K562 (cell line): ENCODE data around the gene GHDC. TPM values are rescaled to one million over a fixed set of nuclear protein-coding genes. Genes with fewer than 3 reads are reported as not detected.

Experiments
- CTCFL ChIP-seq: IDR thresholded peaks from 2 replicates; pipeline ENCODE4 v1.6.1; 2011; ENCODE audit warnings: borderline replicate concordance, low read depth, mild to moderate bottlenecking, moderate library complexity, low read length; ENCODE audit not compliant: insufficient read depth, poor library complexity, severe bottlenecking
- ELF2 ChIP-seq: fragments of 250-450 bp; sonication (Bioruptor Pico); IDR thresholded peaks from 2 replicates; pipeline ENCODE4 v1.5.0; 2021; ENCODE audit warnings: mild to moderate bottlenecking
- EP400 ChIP-seq: fragments of 450-650 bp; IDR thresholded peaks from 2 replicates; pipeline ENCODE4 v1.6.1; 2017; ENCODE audit warnings: antibody characterized with exemption, mild to moderate bottlenecking, moderate library complexity
- HMGXB4 ChIP-seq: sonication (generic); formaldehyde crosslinking; IDR thresholded peaks from 2 replicates; pipeline ENCODE4 v1.8.1; 2023; ENCODE audit warnings: mild to moderate bottlenecking, missing genetic modification reagents
- LCOR ChIP-seq: sonication (generic); formaldehyde crosslinking; IDR thresholded peaks from 2 replicates; pipeline ENCODE4 v1.8.0; 2022; ENCODE audit warnings: mild to moderate bottlenecking, missing genetic modification reagents
- MAZ ChIP-seq, 2 experiments: fragments of 450-650 bp in 1 of 2; sonication (generic) in 1 of 2; formaldehyde crosslinking; IDR thresholded peaks in 1 of 2; conservative IDR thresholded peaks in 1 of 2; 2 replicates each; pipeline versions ENCODE4 v1.4.0 to v1.5.0; 2020; ENCODE audit warnings: mild to moderate bottlenecking in 1 of 2, missing genetic modification reagents in 1 of 2
- MBD1 ChIP-seq: fragments of 250-450 bp; sonication (Bioruptor Pico); IDR thresholded peaks from 2 replicates; pipeline ENCODE4 v1.8.0; 2022; ENCODE audit warnings: inconsistent platforms
- MCM5 ChIP-seq: fragments of 450-650 bp; IDR thresholded peaks from 2 replicates; pipeline ENCODE4 v1.6.1; 2016; ENCODE audit warnings: low read depth
- NBN ChIP-seq: fragments of 450-650 bp; IDR thresholded peaks from 2 replicates; pipeline ENCODE4 v1.6.1; 2016; ENCODE audit warnings: low read depth, mild to moderate bottlenecking
- NCOA2 ChIP-seq, 2 experiments: fragments of 450-650 bp; IDR thresholded peaks; 2 replicates each; pipeline ENCODE4 v1.6.1; 2018; ENCODE audit warnings: mild to moderate bottlenecking in 2 of 2, moderate library complexity in 1 of 2; ENCODE audit not compliant: partially characterized antibody in 2 of 2
- POLR2G ChIP-seq: fragments of 200-400 bp; formaldehyde crosslinking; IDR thresholded peaks from 2 replicates; pipeline ENCODE4 v1.6.1; 2017; ENCODE audit warnings: low read depth, mild to moderate bottlenecking, antibody characterized with exemption, low read length, moderate library complexity
- SMARCA4 ChIP-seq: fragments of 450-650 bp; IDR thresholded peaks from 2 replicates; pipeline ENCODE4 v1.6.1; 2016
- SP1 ChIP-seq: sonication (generic); formaldehyde crosslinking; IDR thresholded peaks from 2 replicates; pipeline ENCODE4 v1.8.1; 2022; ENCODE audit warnings: mild to moderate bottlenecking, missing genetic modification reagents
- ZBTB49 ChIP-seq: sonication (generic); formaldehyde crosslinking; IDR thresholded peaks from 2 replicates; pipeline ENCODE4 v1.8.0; 2022; ENCODE audit warnings: missing genetic modification reagents, mild to moderate bottlenecking, borderline replicate concordance
- ZNF212 ChIP-seq: fragments of 450-650 bp; formaldehyde crosslinking; IDR thresholded peaks from 2 replicates; pipeline ENCODE4 v1.4.0; 2020; ENCODE audit warnings: mild to moderate bottlenecking
- ZNF395 ChIP-seq: fragments of 200-800 bp; sonication (Bioruptor generic); IDR thresholded peaks from 2 replicates; pipeline ENCODE4 v1.6.1; 2017; ENCODE audit warnings: missing genetic modification characterization, missing compliant biosample characterization
- ZNF551 ChIP-seq: fragments of 250-450 bp; sonication (Bioruptor Pico); IDR thresholded peaks from 2 replicates; pipeline ENCODE4 v1.5.0; 2021; ENCODE audit warnings: mild to moderate bottlenecking, moderate library complexity
- polyA plus RNA-seq, 8 experiments: library from polyadenylated mRNA; depleted of rRNA in 4 of 8; stranded (reverse) in 5 of 8; unstranded in 3 of 8; fragments of >200 nt; fragmentation: Nextera tagmentation in 2 of 8; fragmentation: Illumina TruSeq in 1 of 8; extraction: Ambion mirVana in 2 of 8; extraction: Trizol in 1 of 8; gene quantifications; 2 replicates each; pipeline versions ENCODE4 v1.2.1 to v1.2.3, GENCODE V29; 2011 to 2014; ENCODE audit warnings: inconsistent platforms in 1 of 8, missing spikeins in 1 of 8
- total RNA-seq, 7 experiments: library from RNA; depleted of rRNA in 6 of 7; stranded (reverse); fragments of >200 nt in 6 of 7; fragmentation: Illumina TruSeq in 2 of 7; extraction: Trizol in 2 of 7; gene quantifications; 2 replicates each; pipeline versions ENCODE4 v1.2.1 to v1.2.3, GENCODE V29; 2011 to 2021; ENCODE audit warnings: low replicate concordance in 1 of 7

Gene GHDC
- total and polyA plus RNA-seq, 9 of the 15 experiments (the other 6 are each of a cell fraction or from before 2014, with no cell fraction given) = 0.65 to 23.2 (median 11.2) TPM

- TF ChIP-seq ZNF395 (CRISPR knock-in tag) = no peak
- TF ChIP-seq MCM5 = no peak
- TF ChIP-seq MAZ (CRISPR knock-in tag; conservative IDR thresholded peaks at IDR 0.05 in 1 of 2, IDR thresholded peaks at IDR 0.05 in 1 of 2) = peak; percentile 62 to 87; a peak in 3 of 4 replicates
- no peak for TF ChIP-seq ZBTB49 (CRISPR knock-in tag)
- no peak for TF ChIP-seq MBD1 (CRISPR knock-in tag)
- TF ChIP-seq HMGXB4 (CRISPR knock-in tag) = peak; percentile 93; the same call in 1 of the 2 replicates
- TF ChIP-seq ELF2 = no peak
- no peak for TF ChIP-seq SMARCA4
- no peak for TF ChIP-seq ZNF551 (CRISPR knock-in tag)
- no peak for TF ChIP-seq NCOA2 (IDR thresholded peaks at IDR 0.05; ENCODE audit: partially characterized antibody in 2 of 2)
- TF ChIP-seq ZNF212 (CRISPR knock-in tag) = no peak
- TF ChIP-seq SP1 (CRISPR knock-in tag) = peak; percentile 93
- TF ChIP-seq EP400 = peak; percentile 88
- TF ChIP-seq POLR2G = 0 out of 2 replicates have a peak, but pooled peaks have one; percentile 50
- TF ChIP-seq NBN = no peak; the same call in 1 of the 2 replicates
- TF ChIP-seq CTCFL = peak; percentile 85
- peak; percentile 72; the same call in 1 of the 2 replicates for TF ChIP-seq LCOR
These were observed 13.1 kb downstream of the GHDC start, which contains the start of gene KCNH4 (continued) for GRCh38 chr17:42180922-42181850.
